ENCODE measurements around the gene TMBIM4.

The TMBIM4 gene

DNA sequence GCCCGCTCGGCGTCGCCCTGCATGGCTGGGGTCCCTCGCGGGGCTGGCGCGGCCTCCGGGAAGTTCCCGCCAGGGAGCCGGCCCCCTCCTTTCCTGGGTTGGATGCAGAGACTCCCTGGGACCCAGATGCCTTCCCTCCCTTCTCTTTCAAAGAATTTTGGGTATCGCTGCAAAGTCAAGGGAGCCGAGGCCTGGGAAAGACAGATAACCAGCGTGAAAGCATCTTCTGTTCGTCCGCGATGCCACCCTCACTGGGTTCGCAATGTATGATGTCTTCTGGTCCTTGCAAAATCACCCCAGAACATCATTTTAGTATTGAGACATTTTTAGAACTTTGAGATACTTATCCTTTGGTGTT lies 19.7 kb upstream of the TMBIM4 start:
- Histone ChIP-seq H4K20me1 (ENCODE audit: low read depth, low read length) (no peaks in the 10 kb centered on the region), H3K79me2 (ENCODE audit: insufficient read depth, low read length) (no peaks in the 10 kb centered on the region), H2AFZ (ENCODE audit: low read depth, low read length, severe bottlenecking) (no peak overlapping the region), H3K9ac (ENCODE audit: low read length) (no peak overlapping the region), H3F3A (ENCODE audit: insufficient read depth) (no peaks in the 10 kb centered on the region), H3K27me3 (ENCODE audit: low read length) (no peaks in the 10 kb centered on the region), H3K4me2 (ENCODE audit: low read depth, low read length, poor library complexity, severe bottlenecking) (no peak overlapping the region), H3K4me3 (ENCODE audit: insufficient read depth, low read length, poor library complexity, severe bottlenecking) (no peak overlapping the region), H3K9me3 (ENCODE audit: insufficient read depth, low read length) (no peaks in the 10 kb centered on the region), H3K36me3 (ENCODE audit: low read length) (no peaks in the 10 kb centered on the region), H3K27ac (ENCODE audit: low read depth, low read length) (no peak overlapping the region), H3K9me2 (replicated peaks; ENCODE audit: insufficient read depth, low read length) (no peaks in the 10 kb centered on the region)
- TF ChIP-seq EZH2phosphoT487 (conservative IDR thresholded peaks at IDR 0.05; ENCODE audit: low read length): no peak
- TF ChIP-seq, protein P1, sequence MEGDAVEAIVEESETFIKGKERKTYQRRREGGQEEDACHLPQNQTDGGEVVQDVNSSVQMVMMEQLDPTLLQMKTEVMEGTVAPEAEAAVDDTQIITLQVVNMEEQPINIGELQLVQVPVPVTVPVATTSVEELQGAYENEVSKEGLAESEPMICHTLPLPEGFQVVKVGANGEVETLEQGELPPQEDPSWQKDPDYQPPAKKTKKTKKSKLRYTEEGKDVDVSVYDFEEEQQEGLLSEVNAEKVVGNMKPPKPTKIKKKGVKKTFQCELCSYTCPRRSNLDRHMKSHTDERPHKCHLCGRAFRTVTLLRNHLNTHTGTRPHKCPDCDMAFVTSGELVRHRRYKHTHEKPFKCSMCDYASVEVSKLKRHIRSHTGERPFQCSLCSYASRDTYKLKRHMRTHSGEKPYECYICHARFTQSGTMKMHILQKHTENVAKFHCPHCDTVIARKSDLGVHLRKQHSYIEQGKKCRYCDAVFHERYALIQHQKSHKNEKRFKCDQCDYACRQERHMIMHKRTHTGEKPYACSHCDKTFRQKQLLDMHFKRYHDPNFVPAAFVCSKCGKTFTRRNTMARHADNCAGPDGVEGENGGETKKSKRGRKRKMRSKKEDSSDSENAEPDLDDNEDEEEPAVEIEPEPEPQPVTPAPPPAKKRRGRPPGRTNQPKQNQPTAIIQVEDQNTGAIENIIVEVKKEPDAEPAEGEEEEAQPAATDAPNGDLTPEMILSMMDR (IDR thresholded peaks at IDR 0.05; ENCODE audit: insufficient read depth, low read length, poor library complexity, severe bottlenecking): no peak

DNA sequence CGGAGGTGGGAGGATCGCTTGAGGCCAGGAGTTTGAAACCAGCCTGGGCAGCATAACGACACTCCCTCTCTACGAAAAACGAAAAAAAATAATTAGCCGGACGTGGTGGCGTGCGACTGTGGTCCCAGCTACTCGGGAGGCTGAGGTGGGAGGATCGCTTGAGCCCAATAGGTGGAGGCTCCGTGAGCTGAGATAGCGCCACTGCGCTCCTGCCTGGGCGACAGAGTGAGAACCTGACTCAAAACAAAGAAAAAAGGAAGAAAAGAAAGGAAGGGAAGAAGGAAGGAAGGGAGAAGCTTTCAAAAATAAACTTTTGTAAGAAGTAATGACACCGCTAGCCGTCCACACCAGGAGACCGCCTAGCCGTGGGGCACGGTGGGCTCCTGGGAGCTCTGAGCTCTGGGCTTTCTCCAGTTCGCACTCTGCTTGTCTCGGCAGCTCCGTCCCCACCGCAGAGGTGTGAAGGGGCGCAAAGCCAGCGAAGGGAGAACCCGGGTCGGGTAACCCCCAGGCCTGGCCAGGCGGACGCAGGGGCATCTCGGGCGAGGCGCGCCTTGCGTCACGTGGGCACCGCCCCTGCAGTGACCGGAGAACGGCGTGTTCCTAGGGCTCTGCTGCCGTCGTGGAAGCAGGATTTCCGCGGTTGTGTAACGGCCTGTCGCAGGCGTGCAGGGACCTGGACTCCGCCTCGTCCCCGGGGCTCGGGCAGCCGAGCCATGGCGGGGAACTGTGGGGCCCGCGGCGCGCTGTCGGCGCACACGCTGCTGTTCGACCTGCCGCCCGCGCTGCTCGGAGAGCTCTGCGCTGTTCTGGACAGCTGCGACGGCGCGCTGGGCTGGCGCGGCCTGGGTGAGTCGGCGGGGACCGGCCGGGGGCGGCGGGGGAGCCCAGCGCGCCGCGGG lies 19.0 kb upstream of the TMBIM4 start, which contains the start of gene IRAK3:
Gene IRAK3, plus strand, starts transcription at position 631 of the 902 bp plus-strand sequence. Its CDS starts 86 bp downstream, at position 717.
- Histone ChIP-seq H3K27ac (ENCODE audit: low read depth, low read length) (no peak within 1 kb of the TSS), H3K9me2 (replicated peaks; ENCODE audit: insufficient read depth, low read length) (no peaks in the 10 kb centered on the region), H3K4me3 (ENCODE audit: insufficient read depth, low read length, poor library complexity, severe bottlenecking) (no peak within 1 kb of the TSS), H3K27me3 (ENCODE audit: low read length) (no peaks in the 10 kb centered on the region), H3F3A (ENCODE audit: insufficient read depth) (no peaks in the 10 kb centered on the region), H3K9me3 (ENCODE audit: insufficient read depth, low read length) (no peaks in the 10 kb centered on the region), H2AFZ (ENCODE audit: low read depth, low read length, severe bottlenecking) (no peak within 1 kb of the TSS), H3K79me2 (ENCODE audit: insufficient read depth, low read length) (no peaks in the 10 kb centered on the region), H3K36me3 (ENCODE audit: low read length) (no peaks in the 10 kb centered on the region), H3K9ac (ENCODE audit: low read length) (no peak within 1 kb of the TSS), H4K20me1 (ENCODE audit: low read depth, low read length) (no peaks in the 10 kb centered on the region), H3K4me2 (ENCODE audit: low read depth, low read length, poor library complexity, severe bottlenecking) (no peak within 1 kb of the TSS)
- TF ChIP-seq, protein P1 (IDR thresholded peaks at IDR 0.05; ENCODE audit: insufficient read depth, low read length, poor library complexity, severe bottlenecking): no peak
- no peak for TF ChIP-seq EZH2phosphoT487 (conservative IDR thresholded peaks at IDR 0.05; ENCODE audit: low read length)

DNA sequence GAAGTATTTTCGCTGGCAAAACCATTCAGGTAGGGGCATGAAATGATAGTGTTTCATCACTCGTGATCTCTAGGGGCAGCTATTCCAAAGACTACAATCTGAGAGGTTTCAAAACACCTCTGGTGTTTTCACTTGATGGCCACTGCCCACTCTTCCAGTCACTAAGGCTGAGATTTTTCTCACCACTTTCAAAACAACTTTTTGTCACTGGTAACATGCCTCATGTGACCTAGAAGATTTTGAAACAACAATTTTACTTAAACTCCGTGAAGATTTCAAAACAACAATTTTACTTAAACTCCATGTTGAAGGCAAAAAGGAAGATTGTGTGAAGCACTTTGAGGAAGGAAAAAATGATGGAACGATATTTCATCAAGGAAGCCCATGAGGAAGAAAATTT lies 18.0 kb upstream of the TMBIM4 start:
- Histone ChIP-seq H3K9me3 (ENCODE audit: insufficient read depth, low read length) (no peaks in the 10 kb centered on the region), H4K20me1 (ENCODE audit: low read depth, low read length) (no peaks in the 10 kb centered on the region), H3K4me2 (ENCODE audit: low read depth, low read length, poor library complexity, severe bottlenecking) (no peak overlapping the region), H3K4me3 (ENCODE audit: insufficient read depth, low read length, poor library complexity, severe bottlenecking) (no peak overlapping the region), H3K27ac (ENCODE audit: low read depth, low read length) (no peak overlapping the region), H3F3A (ENCODE audit: insufficient read depth) (no peaks in the 10 kb centered on the region), H3K27me3 (ENCODE audit: low read length) (no peaks in the 10 kb centered on the region), H2AFZ (ENCODE audit: low read depth, low read length, severe bottlenecking) (no peak overlapping the region), H3K9ac (ENCODE audit: low read length) (no peak overlapping the region), H3K79me2 (ENCODE audit: insufficient read depth, low read length) (no peaks in the 10 kb centered on the region), H3K36me3 (ENCODE audit: low read length) (no peaks in the 10 kb centered on the region), H3K9me2 (replicated peaks; ENCODE audit: insufficient read depth, low read length) (no peaks in the 10 kb centered on the region)
- no peak for TF ChIP-seq EZH2phosphoT487 (conservative IDR thresholded peaks at IDR 0.05; ENCODE audit: low read length)
- TF ChIP-seq, protein P1 (IDR thresholded peaks at IDR 0.05; ENCODE audit: insufficient read depth, low read length, poor library complexity, severe bottlenecking): no peak
